GM10248 (cell line): ENCODE measurements around the gene SEMA3D.

Experiments used
- CTCF ChIA-PET: fragments of 300-600 bp; sonication (Branson Sonifier 250); formaldehyde crosslinking; extraction: SDS; loops from one replicate; lab custom pipeline; 2021; ENCODE audit warnings: antibody characterized with exemption; lab: Yijun Ruan, JAX
- POLR2A ChIA-PET: fragments of 350-650 bp; sonication (Branson Sonifier 250); formaldehyde crosslinking; extraction: SDS; loops from one replicate; lab custom pipeline; 2020; ENCODE audit warnings: antibody characterized with exemption; lab: Yijun Ruan, JAX
- DNase-seq: peaks from one replicate; pipeline ENCODE4 v3.0.0; 2012; ENCODE audit errors: extremely low spot score
- TF ChIP-seq, protein P1 (sequence below): IDR thresholded peaks from 2 replicates; pipeline ENCODE4 v1.5.1; 2012; ENCODE audit warnings: mild to moderate bottlenecking, low read depth; ENCODE audit errors: extremely low read depth, missing control alignments, control extremely low read depth

The SEMA3D gene

DNA sequence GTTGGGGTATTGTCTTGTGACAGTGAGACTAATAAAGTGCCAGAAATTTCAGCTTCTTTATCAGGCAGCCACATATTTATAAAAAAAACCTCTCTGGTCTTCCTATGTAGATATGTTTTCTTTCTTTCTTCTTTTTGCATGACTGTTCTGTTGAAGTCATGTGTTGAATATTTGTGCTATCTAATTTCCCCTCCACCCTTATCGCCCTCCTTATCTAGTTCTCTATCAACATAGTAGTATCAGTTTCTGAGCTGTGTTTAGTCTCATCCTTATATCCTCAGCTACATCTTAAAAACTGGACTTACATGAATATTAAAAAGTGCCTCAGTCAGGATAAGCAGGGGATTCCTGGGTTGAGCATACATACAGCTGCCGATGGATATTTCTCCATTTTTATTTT, 53.9 kb downstream of the SEMA3D start:
- ChIA-PET POLR2A (no interaction called here), CTCF (interaction anchor here (1.0 kb wide), 1 partner anchor 12 kb away, joined by 3 read pairs; no protein-coding TSS in a partner anchor)
- TF ChIP-seq, protein P1, sequence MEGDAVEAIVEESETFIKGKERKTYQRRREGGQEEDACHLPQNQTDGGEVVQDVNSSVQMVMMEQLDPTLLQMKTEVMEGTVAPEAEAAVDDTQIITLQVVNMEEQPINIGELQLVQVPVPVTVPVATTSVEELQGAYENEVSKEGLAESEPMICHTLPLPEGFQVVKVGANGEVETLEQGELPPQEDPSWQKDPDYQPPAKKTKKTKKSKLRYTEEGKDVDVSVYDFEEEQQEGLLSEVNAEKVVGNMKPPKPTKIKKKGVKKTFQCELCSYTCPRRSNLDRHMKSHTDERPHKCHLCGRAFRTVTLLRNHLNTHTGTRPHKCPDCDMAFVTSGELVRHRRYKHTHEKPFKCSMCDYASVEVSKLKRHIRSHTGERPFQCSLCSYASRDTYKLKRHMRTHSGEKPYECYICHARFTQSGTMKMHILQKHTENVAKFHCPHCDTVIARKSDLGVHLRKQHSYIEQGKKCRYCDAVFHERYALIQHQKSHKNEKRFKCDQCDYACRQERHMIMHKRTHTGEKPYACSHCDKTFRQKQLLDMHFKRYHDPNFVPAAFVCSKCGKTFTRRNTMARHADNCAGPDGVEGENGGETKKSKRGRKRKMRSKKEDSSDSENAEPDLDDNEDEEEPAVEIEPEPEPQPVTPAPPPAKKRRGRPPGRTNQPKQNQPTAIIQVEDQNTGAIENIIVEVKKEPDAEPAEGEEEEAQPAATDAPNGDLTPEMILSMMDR, result no peak
- no peak for DNase-seq

DNA sequence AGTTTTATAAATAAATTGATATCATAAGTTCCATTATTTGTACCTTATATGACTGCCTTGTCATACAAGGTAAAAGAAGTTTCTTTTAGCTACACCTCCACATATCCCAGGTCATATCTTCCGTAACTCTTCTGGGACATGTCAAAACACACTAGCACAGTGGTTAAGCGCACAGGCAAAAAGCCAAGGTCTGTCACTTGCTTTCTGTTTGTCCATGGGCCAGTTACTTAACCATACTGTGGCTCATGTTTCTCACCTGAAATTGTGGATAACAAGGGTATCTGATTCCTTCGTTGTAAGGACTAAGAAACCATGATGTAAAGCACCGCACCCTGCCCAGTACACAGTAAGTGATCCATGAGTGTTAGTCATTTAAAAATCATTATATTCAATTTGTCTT, 56.2 kb downstream of the SEMA3D start:
- TF ChIP-seq, protein P1, result no peak
- CTCF ChIA-PET, result no interaction called here
- no peak for DNase-seq

DNA sequence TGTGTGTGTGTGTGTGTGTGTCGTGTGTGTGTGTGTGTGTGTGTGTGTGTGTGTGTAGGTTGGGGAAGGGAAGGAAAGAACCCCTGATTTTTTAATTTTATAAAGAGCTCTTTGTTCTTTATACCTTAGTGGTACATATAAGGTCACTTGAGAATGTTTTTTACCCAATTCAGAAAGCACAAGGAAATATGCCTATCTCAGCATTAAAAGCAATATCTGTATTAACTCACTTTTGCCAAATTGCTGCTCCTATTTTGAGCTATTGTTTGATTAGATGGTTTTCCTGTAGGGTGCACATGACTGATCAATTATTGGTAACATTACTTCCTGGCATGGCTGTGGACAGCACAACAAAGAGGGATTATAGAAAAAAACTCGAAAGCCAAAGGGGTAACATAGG, 60.5 kb downstream of the SEMA3D start:
- TF ChIP-seq, protein P1, result no peak
- ChIA-PET CTCF (interaction anchor here (0.9 to 1.3 kb wide), 3 partner anchors 11 to 36 kb away, joined by 3 to 4 read pairs (median 3); no protein-coding TSS in a partner anchor), POLR2A (interaction anchor here (0.5 to 0.6 kb wide), 2 partner anchors 602 to 1434 kb away, joined by 3 read pairs; no protein-coding TSS in a partner anchor)
- no peak for DNase-seq

More for the DNA sequence above, 56.2 kb downstream of the SEMA3D start:
- POLR2A ChIA-PET, result no interaction called here

- DNase-seq, result no peak
Measured at GRCh38 chr7:85125651-85126131, 61.2 kb downstream of the SEMA3D start.

DNA sequence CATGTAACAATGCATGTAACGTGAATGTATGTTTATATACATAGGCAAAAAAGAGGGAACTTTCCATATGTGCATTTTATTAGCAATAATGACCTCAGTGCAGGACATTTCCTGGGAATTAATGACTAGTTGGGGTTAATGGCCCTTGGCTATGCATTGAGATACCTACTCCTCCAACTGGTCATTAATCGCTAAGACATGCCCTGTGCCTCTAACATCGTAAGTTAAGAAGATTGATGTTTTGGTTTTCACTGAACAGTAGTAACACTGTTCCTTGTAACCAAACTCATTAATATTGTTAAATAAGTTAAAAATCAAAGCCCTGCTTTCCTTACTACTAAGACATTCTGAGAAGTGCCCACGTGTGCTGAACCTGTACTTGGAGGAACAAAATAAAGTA, 61.7 kb downstream of the SEMA3D start:
- ChIA-PET CTCF (interaction anchor here (1.3 kb wide), 1 partner anchor 35 kb away, joined by 3 read pairs; no protein-coding TSS in a partner anchor), POLR2A (no interaction called here)
- DNase-seq, result no peak
- TF ChIP-seq, protein P1, result no peak

More at GRCh38 chr7:85125651-85126131, 61.2 kb downstream of the SEMA3D start:
- CTCF ChIA-PET, result interaction anchor here (0.9 to 1.3 kb wide), 3 partner anchors 10 to 35 kb away, joined by 3 to 4 read pairs (median 3); no protein-coding TSS in a partner anchor
- TF ChIP-seq, protein P1, result no peak
- POLR2A ChIA-PET, result interaction anchor here (0.5 kb wide), 1 partner anchor 1434 kb away, joined by 3 read pairs; no protein-coding TSS in a partner anchor

DNA sequence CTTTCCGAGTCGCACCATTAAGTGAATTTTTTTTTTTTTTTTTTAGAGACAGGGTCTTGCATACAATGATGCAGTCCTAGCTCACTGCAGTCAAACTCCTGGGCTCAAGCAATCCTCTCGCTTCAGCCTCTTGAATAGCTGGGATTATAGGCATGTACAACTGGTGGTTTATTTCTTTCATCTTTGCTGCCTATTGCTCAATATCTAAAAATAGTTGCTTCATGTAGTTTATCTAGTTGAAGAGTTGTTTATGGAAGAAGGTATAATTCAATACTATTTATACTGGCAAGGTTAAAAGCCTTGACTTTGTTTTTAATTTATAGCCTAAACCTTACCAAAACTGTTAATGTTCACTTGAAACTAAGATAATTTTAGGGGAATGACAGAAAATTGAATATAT, 66.9 kb downstream of the SEMA3D start:
- TF ChIP-seq, protein P1, result no peak
- CTCF ChIA-PET, result no interaction called here
- no peak for DNase-seq
- POLR2A ChIA-PET, result no interaction called here

- POLR2A ChIA-PET, result no interaction called here
- CTCF ChIA-PET, result interaction anchor here (0.9 kb wide), 1 partner anchor 11 kb away, joined by 3 read pairs; no protein-coding TSS in a partner anchor
- DNase-seq, result no peak
- TF ChIP-seq, protein P1, result no peak
Measured at GRCh38 chr7:85115862-85116261, 71.0 kb downstream of the SEMA3D start.
